VCaP (cell line): ENCODE results near the gene KCNK1.

ENCODE experiments used
- H3K27ac ChIP-seq: fragments of 450-650 bp; 2 replicates; pipeline ENCODE4 v1.5.1; 2017
- TF ChIP-seq, protein P1 (sequence below): fragments of 450-650 bp; conservative IDR thresholded peaks from 2 replicates; pipeline ENCODE4 v1.5.1; 2017; ENCODE audit warnings: mild to moderate bottlenecking, moderate library complexity

KCNK1 gene

DNA sequence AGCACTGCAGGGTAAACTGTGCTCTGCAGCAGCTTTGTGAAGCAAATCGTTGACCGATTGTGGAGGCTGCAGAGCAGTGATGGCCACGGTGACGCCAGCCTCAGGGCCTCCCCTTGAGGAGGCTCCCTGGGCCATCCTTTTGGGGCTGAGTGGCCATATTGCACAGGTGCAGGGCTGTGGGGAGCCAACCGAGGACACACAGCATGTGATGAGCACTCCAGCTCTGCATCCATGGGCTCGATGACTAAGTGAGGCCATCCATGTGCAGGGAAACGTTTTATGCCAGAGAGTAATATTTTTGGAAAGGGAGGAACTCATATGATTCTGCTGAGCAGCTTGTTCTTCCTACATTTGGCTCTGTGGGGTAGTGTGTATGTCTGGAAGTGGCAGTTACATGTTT, 24.6 kb downstream of the KCNK1 start:
- TF ChIP-seq, protein P1, sequence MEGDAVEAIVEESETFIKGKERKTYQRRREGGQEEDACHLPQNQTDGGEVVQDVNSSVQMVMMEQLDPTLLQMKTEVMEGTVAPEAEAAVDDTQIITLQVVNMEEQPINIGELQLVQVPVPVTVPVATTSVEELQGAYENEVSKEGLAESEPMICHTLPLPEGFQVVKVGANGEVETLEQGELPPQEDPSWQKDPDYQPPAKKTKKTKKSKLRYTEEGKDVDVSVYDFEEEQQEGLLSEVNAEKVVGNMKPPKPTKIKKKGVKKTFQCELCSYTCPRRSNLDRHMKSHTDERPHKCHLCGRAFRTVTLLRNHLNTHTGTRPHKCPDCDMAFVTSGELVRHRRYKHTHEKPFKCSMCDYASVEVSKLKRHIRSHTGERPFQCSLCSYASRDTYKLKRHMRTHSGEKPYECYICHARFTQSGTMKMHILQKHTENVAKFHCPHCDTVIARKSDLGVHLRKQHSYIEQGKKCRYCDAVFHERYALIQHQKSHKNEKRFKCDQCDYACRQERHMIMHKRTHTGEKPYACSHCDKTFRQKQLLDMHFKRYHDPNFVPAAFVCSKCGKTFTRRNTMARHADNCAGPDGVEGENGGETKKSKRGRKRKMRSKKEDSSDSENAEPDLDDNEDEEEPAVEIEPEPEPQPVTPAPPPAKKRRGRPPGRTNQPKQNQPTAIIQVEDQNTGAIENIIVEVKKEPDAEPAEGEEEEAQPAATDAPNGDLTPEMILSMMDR, result no peak
- H3K27ac ChIP-seq, result no peak overlapping the region

DNA sequence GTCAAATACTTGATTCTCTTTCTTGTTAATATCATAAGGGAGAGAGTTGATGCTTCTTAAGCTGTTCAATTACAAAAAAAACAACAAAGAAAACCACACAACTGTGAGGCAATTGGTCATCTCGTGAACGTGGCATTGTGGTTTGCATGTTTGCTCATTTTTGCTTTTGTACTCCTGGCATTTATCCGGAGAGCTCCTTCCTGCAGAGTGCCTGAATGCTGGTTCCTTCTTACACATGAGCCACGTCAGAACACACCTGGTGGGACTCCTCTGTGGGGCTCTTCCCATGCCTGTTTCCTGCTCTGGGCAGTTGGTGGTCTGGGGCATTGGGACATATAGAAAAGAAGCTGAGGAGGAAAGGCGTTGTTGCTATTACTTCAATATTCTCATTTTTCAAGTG, 25.7 kb downstream of the KCNK1 start:
- TF ChIP-seq, protein P1, result no peak
- H3K27ac ChIP-seq, result no peak overlapping the region

- TF ChIP-seq, protein P1, result no peak
- H3K27ac ChIP-seq, result no peak overlapping the region
Observed at GRCh38 chr1:233640179-233640578, 26.3 kb downstream of the KCNK1 start.

DNA sequence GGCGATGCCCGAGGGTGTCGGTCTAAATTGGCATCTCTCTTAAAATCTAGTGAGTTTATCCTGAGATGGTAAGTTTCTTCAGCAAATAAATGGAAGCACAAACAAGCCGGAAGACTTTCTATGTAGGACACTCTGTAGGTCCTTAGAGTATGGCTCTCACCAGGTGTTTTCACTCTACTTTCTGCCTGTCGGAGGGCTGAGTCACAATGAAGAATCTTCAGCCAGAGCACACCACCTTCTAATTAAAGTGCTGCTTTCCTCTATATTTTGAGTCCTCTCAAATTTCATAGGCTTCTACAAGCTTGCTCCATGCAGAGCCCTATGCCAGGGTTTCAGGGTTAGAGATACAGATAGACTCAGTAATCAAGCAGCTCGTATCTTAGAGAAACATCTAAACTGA, 27.1 kb downstream of the KCNK1 start:
- TF ChIP-seq, protein P1, result no peak
- H3K27ac ChIP-seq, result no peak overlapping the region

DNA sequence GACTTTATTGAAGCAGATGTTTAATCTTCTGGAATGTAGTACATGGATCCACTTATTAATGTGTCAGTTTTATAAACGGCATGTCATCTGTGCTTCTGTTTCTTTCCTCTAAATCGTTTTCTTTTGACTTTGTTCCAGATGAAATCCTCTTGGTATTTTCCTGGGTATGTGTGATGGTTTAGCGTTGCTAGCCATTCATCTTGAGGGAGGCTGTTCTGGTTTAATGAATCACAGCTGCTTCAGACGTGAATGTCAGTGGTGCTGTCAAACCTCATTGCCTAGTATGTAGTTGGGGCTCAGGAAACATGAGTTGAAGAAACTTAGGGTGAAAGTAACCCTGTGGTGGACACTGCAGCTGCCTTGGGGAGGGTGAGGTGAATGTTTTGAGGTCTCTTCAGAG, 33.2 kb downstream of the KCNK1 start:
- H3K27ac ChIP-seq, result no peak overlapping the region
- TF ChIP-seq, protein P1, result no peak

DNA sequence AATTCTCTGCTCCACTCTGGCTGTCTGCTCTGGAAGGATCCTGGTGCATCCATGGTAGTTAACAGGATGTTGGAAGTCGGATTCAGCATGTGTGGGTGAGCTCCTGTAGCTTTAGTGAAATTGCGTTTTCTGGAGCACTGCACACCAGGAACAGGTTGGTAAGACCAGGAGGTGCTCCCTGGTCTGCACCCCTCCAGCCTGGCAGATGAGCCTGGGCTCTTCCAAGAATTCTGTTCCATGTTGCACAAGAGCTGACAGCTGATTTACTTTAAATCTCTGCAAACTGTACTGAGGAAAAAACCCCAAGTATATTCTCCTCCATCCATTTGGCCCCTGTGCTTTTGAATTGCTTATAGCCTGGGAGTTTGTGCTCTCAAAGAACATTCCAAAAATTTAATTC, 33.7 kb downstream of the KCNK1 start:
- H3K27ac ChIP-seq, result no peak overlapping the region
- TF ChIP-seq, protein P1, result no peak

DNA sequence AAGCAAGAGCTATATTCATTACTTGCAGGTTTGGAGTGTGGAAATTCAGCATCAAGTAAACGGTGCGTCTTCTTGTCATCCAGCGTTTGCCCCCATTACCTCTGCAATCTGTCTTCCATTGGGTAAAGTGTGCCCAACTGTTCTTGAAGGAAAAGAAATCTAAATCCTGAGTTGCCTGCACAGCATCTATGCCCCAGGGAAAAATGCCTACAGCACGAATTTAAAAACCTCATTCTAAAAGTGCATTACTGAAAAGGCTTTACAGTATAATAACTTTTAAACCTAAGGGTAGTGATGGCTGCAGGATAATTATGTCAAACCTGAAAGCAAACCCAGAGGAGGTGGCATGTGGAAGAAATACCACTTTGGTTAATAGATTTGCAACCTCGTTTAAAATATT, 37.2 kb downstream of the KCNK1 start:
- H3K27ac ChIP-seq, result no peak overlapping the region
- TF ChIP-seq, protein P1, result no peak
